Bone marrow (tissue), 2 donors: ENCODE measurements around the gene URB1.
"Not testable (repeated sequence)": the region's sequence is repeated elsewhere in the genome, so short reads cannot be mapped to it uniquely, and the experiment has no call there.

Experiments
- DNase-seq, 2 donors: peaks; one replicate each; lab custom pipeline; 2025; lab: John Stamatoyannopoulos, UW

URB1 gene

DNA sequence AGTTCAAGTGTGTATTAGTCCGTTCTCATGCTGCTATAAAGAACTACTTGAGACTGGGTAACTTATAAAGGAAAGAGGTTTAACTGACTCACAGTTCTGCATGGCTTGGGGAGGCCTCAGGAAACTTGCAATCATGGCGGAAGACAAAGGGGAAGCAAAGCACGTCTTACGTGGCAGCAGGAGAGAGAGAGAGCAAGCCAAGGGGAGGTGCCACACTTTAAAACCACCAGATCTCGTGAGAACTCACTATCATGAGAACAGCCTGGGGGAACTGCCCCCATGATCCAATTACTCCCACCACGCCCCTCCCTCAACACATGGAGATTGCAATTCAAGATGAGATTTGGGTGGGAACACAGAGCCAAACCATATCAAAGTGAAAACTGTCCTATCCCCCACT, 109.8 kb downstream of the URB1 start:
- DNase-seq: no peak

DNA sequence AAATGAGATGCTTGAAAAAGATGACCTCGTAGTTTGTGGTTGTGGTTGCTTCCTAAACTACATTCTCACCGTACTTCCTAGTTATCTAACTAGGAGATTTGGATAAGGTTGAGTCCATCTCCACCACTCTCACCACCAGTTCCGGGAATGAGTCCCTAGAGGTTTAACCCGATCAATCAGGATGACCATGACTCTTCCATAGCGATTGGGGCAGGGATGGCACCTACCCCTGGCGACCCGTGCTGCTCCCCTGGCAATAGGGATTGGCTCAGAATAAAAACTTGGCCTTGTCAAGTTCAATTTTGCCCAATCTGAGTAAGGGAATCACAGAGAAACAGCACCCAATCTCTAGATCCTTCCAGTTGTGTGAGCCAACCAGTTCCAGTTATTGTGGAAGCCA, 111.3 kb downstream of the URB1 start:
- DNase-seq: no peak

DNA sequence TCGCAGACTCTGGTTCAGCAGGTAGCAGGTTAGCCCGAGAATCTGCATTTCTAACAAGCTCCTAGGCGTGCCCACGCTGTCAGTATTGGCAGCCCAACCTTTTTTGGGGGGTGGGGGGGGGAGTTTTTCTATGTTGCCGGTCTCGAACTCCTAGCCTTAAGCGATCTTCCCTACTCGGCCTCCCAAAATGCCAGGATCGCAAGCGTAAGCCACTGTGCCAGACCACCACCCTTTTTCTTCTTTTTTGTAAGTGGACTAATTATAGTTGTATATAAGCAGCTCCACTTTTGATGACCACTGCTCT, 113.5 kb downstream of the URB1 start:
- DNase-seq: no peak

DNA sequence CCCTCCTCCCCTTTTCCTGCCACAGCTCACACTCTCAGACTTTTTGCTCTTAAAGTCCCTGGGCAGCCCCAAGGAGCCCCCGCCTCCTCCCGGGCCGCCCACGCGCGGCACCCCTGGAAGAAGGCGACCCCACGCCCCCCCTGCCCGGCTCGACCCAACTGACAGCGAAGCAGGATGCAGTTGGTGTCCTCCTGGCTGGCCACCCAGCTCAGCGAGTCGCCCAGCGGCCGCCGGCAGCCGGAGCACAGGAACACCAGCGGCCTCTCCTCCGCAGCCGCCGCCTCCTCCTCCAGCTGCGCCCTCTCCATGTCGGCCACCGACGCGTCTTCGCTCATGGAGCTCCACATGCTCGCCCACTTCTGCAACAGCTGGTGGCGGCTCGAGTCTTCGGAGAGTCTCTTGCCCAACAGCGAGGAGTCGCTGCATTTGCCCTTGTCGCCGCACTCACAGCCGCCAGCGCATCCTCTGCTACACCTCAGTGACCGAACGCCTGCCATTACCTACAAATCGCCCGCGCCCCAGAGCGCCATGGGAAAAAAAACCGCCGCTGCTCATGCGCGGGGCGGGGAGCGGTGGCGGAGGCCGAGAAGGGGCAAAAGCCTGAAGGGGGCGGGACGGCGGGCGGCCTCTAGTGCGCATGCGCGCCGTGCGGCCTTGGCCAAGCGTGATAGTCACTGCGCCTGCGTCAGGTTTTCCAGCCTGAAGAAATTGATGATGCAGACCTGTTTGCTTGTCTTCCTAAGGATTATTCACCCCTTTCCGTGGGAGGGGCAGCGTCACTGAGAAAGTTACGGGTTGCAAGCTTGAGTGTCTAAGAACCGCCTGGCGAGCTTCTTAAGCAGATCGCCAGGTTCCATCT, 114.1 kb downstream of the URB1 start, which contains the start of gene MIS18A:
Gene MIS18A, minus strand, starts transcription at position 532 of the 859 bp plus-strand sequence. Its CDS starts 35 bp downstream, at position 497.
- peak; percentile 92 to 94 for DNase-seq

DNA sequence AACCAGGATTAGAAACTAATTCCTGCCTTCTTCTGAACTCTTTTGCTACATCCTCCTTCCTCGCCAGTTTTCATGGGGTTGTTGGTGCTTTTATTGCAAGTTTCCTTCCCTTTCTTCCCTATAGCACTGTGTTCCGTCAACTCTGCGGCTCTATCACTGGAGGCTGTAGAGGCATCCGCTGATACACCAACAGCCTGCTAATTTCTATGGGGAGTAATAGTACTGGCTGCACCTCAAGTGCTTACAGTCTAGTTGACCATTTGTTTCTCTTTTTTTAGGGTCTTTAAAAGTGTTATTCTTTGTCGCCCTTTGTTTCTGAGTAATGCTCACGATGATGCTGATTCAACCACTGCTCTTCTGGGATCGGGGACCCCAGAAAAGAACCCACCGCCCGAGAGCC, 114.7 kb downstream of the URB1 start:
- no peak for DNase-seq

DNA sequence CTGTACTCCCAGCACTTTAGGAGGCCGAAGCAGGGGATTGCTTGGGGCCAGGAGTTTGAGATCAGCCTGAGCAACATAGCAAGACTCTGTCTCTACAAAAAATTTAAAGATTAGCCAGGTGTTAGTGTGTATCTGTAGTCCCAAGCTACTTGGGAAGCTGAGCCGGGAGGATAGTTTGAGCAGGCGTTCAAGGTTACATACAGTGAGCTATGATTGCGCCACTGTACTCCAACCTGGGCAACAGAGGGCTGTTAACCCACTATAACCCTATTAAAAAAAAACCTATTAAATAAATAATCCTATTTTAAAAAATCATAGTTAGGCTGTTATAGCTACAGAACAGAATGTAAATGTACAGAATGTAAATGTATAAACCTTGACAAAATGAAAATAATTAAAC, 116.1 kb downstream of the URB1 start:
- DNase-seq: no peak

DNA sequence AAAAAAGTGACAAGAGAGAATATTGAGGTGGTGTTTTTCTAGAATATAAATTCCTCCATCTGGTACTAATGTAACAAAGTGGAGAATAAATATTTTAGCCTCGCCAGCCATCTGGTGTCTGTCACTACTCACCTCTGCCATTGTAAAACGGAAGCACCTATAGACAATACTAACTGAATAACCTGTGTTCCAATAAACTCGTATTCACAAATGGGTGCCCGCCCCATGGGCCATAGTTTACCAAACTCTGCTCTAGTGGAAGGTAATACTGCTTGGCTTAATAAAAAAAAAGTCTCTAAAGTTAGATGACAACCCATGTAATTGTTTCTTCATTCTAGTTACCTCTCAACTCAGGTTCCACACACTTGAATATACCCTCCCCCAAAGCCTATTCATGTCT, 122.1 kb downstream of the URB1 start:
- DNase-seq: no peak

DNA sequence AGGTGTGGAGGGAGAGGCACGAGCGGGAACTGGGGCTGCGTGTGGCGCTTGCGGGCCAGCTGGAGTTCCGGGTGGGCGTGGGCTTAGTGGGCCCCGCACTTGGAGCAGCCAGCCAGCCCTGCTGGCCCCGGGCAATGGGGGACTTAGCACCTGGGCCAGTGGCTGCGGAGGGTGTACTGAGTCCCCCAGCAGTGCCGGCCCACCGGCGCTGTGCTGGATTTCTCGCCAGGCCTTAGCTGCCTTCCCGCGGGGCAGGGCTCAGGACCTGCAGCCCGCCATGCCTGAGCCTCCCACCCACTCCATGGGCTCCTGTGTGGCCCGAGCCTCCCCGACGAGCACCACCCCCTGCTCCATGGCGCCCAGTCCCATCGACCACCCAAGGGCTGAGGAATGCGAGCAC, 127.5 kb downstream of the URB1 start:
- DNase-seq: not testable (repeated sequence)

DNA sequence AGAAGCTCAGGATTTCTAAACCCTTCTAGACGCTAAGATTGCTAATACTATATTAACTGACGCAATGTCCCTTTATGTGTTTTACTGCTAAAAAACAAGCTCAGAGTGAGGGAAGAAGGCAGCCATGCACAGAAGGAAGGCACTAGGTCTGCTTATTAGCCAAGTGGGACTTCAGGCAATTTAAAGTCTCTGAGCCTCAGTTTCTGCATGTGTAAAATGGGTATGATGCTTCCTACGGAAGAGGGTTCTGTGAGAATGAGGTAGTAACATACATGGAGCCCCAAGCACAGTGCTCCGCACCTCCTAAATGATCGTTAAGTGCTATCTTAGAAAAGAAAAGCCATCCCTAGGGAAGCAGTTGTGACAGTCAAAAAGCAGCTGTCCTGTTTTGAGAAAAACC, 130.9 kb downstream of the URB1 start:
- no peak for DNase-seq
